GM12878 (cell line): Measurements from ENCODE around the gene IL18R1. TPM values are rescaled to one million over a fixed set of nuclear protein-coding genes. Genes with fewer than 3 reads are reported as not detected.

Experiments used
- ATAC-seq: fragments of 200-7000 bp; cut with Tn5 transposase; 3 replicates; pipeline ENCODE4 v1.9.1; 2020; ENCODE audit warnings: mild to moderate bottlenecking, moderate library complexity
- BruUV-seq: library from RNA; stranded (reverse); fragments of 400-500 nt; replicated peaks from 2 replicates; lab custom pipeline; 2021; lab: Mats Ljungman, UMichigan
- CTCF ChIA-PET: fragments of 300-600 bp; sonication (Branson Sonifier 250); formaldehyde crosslinking; extraction: SDS; loops from one replicate; lab custom pipeline; 2021; ENCODE audit warnings: inconsistent platforms; lab: Yijun Ruan, JAX
- POLR2A ChIA-PET: fragments of 350-600 bp; formaldehyde crosslinking; extraction: SDS; loops from one replicate; lab custom pipeline; 2021; ENCODE audit warnings: inconsistent platforms; lab: Charles Lee
- RAD21 ChIA-PET: fragments of 300-600 bp; sonication (Branson Sonifier 250); formaldehyde crosslinking; loops from one replicate; lab custom pipeline; 2023; ENCODE audit warnings: antibody characterized with exemption; ENCODE audit not compliant: unreplicated experiment; lab: Charles Lee
- SMC1A ChIA-PET: fragments of 300-600 bp; sonication (Branson Sonifier 250); formaldehyde crosslinking; loops from one replicate; lab custom pipeline; 2023; ENCODE audit not compliant: unreplicated experiment, uncharacterized antibody; lab: Charles Lee
- DNase-seq: peaks from one replicate; pipeline ENCODE4 v3.0.0-alpha.2; 2011; ENCODE audit warnings: low read depth, low spot score
- FAIRE-seq: peaks from 3 replicates; lab custom pipeline; 2011; peaks lifted over from hg19 to GRCh38; lab: Jason Lieb, UNC
- H2AFZ ChIP-seq: 2 replicates; pipeline ENCODE4 v1.6.0; 2011; ENCODE audit warnings: low read depth, low read length, control low read depth; ENCODE audit not compliant: control insufficient read depth
- H3K27ac ChIP-seq: 2 replicates; pipeline ENCODE4 v1.5.1; 2011; ENCODE audit warnings: control low read depth; ENCODE audit not compliant: control insufficient read depth, insufficient read depth
- H3K27me3 ChIP-seq, 2 experiments: replicated peaks in 1 of 2; 2 replicates each; pipeline versions ENCODE4 v1.6.0 to v1.6.1; 2011; ENCODE audit warnings: low read length in 1 of 2; ENCODE audit not compliant: control insufficient read depth in 2 of 2, insufficient read depth in 2 of 2
- H3K36me3 ChIP-seq, 2 experiments: 2 replicates each; pipeline ENCODE4 v1.5.1; 2011; ENCODE audit warnings: low read length in 1 of 2; ENCODE audit not compliant: control insufficient read depth in 2 of 2, insufficient read depth in 2 of 2
- H3K4me1 ChIP-seq: 2 replicates; pipeline ENCODE4 v1.6.1; 2011; ENCODE audit warnings: mild to moderate bottlenecking, low read length, moderate library complexity, mixed read lengths; ENCODE audit not compliant: control insufficient read depth, insufficient read depth
- H3K4me2 ChIP-seq: 2 replicates; pipeline ENCODE4 v1.6.0; 2011; ENCODE audit warnings: control low read depth; ENCODE audit not compliant: control insufficient read depth, insufficient read depth
- H3K4me3 ChIP-seq: fragments of 200-600 bp; sonication (generic); 2 replicates; pipeline ENCODE4 v1.5.1; 2016
- H3K79me2 ChIP-seq: 2 replicates; pipeline ENCODE4 v1.6.0; 2011; ENCODE audit warnings: low read length; ENCODE audit not compliant: control insufficient read depth, insufficient read depth
- H3K9ac ChIP-seq: 2 replicates; pipeline ENCODE4 v1.8.0; 2011; ENCODE audit warnings: low read length, control low read depth, mixed read lengths; ENCODE audit not compliant: control insufficient read depth, insufficient read depth
- H3K9me3 ChIP-seq: replicated peaks from 3 replicates; pipeline ENCODE4 v1.5.1; 2011; ENCODE audit warnings: mild to moderate bottlenecking, low read length; ENCODE audit not compliant: control insufficient read depth, insufficient read depth
- H4K20me1 ChIP-seq: 2 replicates; pipeline ENCODE4 v1.6.0; 2011; ENCODE audit not compliant: control insufficient read depth, insufficient read depth
- CREM ChIP-seq: IDR thresholded peaks from 2 replicates; pipeline ENCODE4 v1.6.1; 2014; ENCODE audit warnings: antibody characterized with exemption, low read depth
- GABPA ChIP-seq: IDR thresholded peaks from 2 replicates; pipeline ENCODE4 v1.6.1; 2014; ENCODE audit warnings: antibody characterized with exemption, low read depth, mild to moderate bottlenecking, inconsistent platforms
- IKZF1 ChIP-seq: fragments of 450-650 bp; conservative IDR thresholded peaks from 2 replicates; pipeline ENCODE4 v1.6.1; 2017; ENCODE audit warnings: antibody characterized with exemption, mild to moderate bottlenecking
- LARP7 ChIP-seq: fragments of 450-650 bp; IDR thresholded peaks from 2 replicates; pipeline ENCODE4 v1.6.1; 2017; ENCODE audit warnings: mild to moderate bottlenecking
- MEF2A ChIP-seq: IDR thresholded peaks from 2 replicates; pipeline ENCODE4 v1.6.1; 2011; ENCODE audit warnings: low read depth, mild to moderate bottlenecking, low read length, moderate library complexity; ENCODE audit not compliant: insufficient read depth
- MTA3 ChIP-seq: IDR thresholded peaks from 2 replicates; pipeline ENCODE4 v1.6.1; 2012; ENCODE audit warnings: low read length, inconsistent platforms, borderline replicate concordance
- POLR2A ChIP-seq: IDR thresholded peaks from 2 replicates; pipeline ENCODE4 v1.6.1; 2011; ENCODE audit warnings: low read depth, mild to moderate bottlenecking, low read length
- RAD21 ChIP-seq: IDR thresholded peaks from 2 replicates; pipeline ENCODE4 v1.6.1; 2011; ENCODE audit warnings: mild to moderate bottlenecking, low read depth, low read length, moderate library complexity; ENCODE audit not compliant: insufficient read depth
- RUNX3 ChIP-seq: IDR thresholded peaks from 2 replicates; pipeline ENCODE4 v1.6.1; 2012; ENCODE audit warnings: low read length, inconsistent platforms
- YY1 ChIP-seq: IDR thresholded peaks from 2 replicates; pipeline ENCODE4 v1.6.1; 2011; ENCODE audit warnings: low read depth, mild to moderate bottlenecking, low read length
- ZBED1 ChIP-seq: IDR thresholded peaks from 2 replicates; pipeline ENCODE4 v1.6.1; 2016; ENCODE audit warnings: borderline replicate concordance
- ZNF592 ChIP-seq: fragments of 450-650 bp; IDR thresholded peaks from 2 replicates; pipeline ENCODE4 v1.6.1; 2017; ENCODE audit warnings: mild to moderate bottlenecking, moderate library complexity
- WGBS: methylation state at CpG from one replicate; pipeline ENCODE4 v1.1.6; 2016; ENCODE audit warnings: low lambda C conversion rate; ENCODE audit not compliant: insufficient replicate concordance, insufficient coverage; ENCODE audit errors: missing lambda C conversion rate; 5-methylcytosine and 5-hydroxymethylcytosine counted together
- in situ Hi-C: fragments of 300-500 bp; cut with MboI; formaldehyde crosslinking; loops from 9 replicates; pipeline ENCODE4 v1.14.3; 2018; ENCODE audit warnings: mixed read lengths
- intact Hi-C: fragments of 100-400 bp; cut with micrococcal nuclease; formaldehyde crosslinking; loops from one replicate; pipeline ENCODE4 v1.14.2; 2022; ENCODE audit not compliant: unreplicated experiment
- polyA plus RNA-seq, 11 experiments: library from polyadenylated mRNA; depleted of rRNA in 4 of 11; unstranded in 6 of 11; stranded (reverse) in 5 of 11; fragments of >200 nt; fragmentation: Nextera tagmentation in 4 of 11; fragmentation: Illumina TruSeq in 1 of 11; extraction: Ambion mirVana in 4 of 11; extraction: Trizol in 1 of 11; gene quantifications; 1 replicate in 1 of 11; 2 replicates in 10 of 11; pipeline versions ENCODE4 v1.2.1 to v1.2.3, GENCODE V29; 2011 to 2016; ENCODE audit warnings: inconsistent platforms in 2 of 11, missing spikeins in 2 of 11, low read depth in 1 of 11
- total RNA-seq, 4 experiments: library from RNA; depleted of rRNA in 3 of 4; stranded (reverse); fragments of >200 nt in 3 of 4; fragmentation: Illumina TruSeq in 1 of 4; extraction: Trizol in 1 of 4; gene quantifications; 2 replicates each; pipeline versions ENCODE4 v1.2.1 to v1.2.3, GENCODE V29; 2013 to 2021
- TF ChIP-seq, protein P1 (sequence below): IDR thresholded peaks from 2 replicates; pipeline ENCODE4 v1.6.1; 2012; ENCODE audit warnings: low read length, inconsistent platforms
- TF ChIP-seq, protein P2 (sequence below): IDR thresholded peaks from 2 replicates; pipeline ENCODE4 v1.6.1; 2011; ENCODE audit warnings: borderline replicate concordance, low read depth, mild to moderate bottlenecking, moderate library complexity, low read length; ENCODE audit not compliant: insufficient read depth, poor library complexity, severe bottlenecking

IL18R1 gene
- total and polyA plus RNA-seq, 10 of the 15 experiments (the other 5 are each of a cell fraction or from before 2014, with no cell fraction given): 3.5 to 15.5 (median 11.1) TPM

DNA sequence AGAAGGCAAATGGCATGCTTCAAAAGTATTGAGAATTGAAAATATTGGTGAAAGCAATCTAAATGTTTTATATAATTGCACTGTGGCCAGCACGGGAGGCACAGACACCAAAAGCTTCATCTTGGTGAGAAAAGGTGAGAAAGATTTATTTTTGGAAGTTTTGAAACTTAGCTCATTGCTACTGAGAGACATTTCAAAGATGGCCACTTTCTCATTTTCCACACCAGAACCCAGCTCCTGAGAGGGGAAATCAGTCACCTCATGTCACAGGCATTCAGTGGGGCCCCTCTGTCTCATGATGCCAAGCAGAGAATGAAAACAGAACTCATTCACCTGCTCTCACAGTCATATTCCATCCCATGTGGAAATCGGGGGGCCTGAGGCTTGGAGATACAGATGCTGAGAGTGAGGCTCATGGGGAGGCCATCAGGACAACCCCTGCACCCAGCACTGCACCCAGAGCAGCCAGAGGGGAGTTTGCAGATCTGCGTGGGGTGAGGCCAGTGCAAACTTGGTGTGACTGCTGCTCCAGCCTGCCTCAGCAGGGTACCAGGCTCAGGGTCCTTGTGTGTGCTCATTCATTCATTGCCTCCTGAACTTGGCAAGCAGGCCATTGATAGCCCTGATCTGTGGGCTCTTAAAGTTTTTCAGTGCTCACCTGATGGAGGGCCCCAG is 31.4 kb downstream of the IL18R1 start:
- H3K4me3 ChIP-seq: no peak overlapping the region
- RAD21 ChIA-PET: interaction anchor here (1.7 to 2.6 kb wide), 2 partner anchors 29 to 49 kb away, joined by 3 to 8 read pairs; no protein-coding TSS in a partner anchor
- SMC1A ChIA-PET: interaction anchor here (0.8 to 1.9 kb wide), 6 partner anchors 11 to 49 kb away, joined by 3 to 6 read pairs (median 4); no protein-coding TSS in a partner anchor
- FAIRE-seq (no peak), ATAC-seq (peak; percentile 65), DNase-seq (peak; percentile 30)
- in situ Hi-C loops: no loop called here
- H2AFZ ChIP-seq: no peak overlapping the region
- no peak overlapping the region for H3K9ac ChIP-seq
- BruUV-seq: no TSS peak
- peaks cover 2 to 10% of the 10 kb centered on the region in 2 experiments; a peak in 3 of 4 replicates for H3K36me3 ChIP-seq
- WGBS: 19% methylated on average over 3 of the region's 3 CpGs
- no peaks in the 10 kb centered on the region for H3K79me2 ChIP-seq
- no peak for TF ChIP-seq ZNF592
- TF ChIP-seq LARP7: 0 out of 2 replicates have a peak, but pooled peaks have one; percentile 22
- peak; percentile 36; the same call in 1 of the 2 replicates for TF ChIP-seq ZBED1
- peak; percentile 86 for TF ChIP-seq YY1
- TF ChIP-seq RAD21: peak; percentile 20; the same call in 1 of the 2 replicates
- TF ChIP-seq RUNX3: peak; percentile 59
- TF ChIP-seq, protein P1, sequence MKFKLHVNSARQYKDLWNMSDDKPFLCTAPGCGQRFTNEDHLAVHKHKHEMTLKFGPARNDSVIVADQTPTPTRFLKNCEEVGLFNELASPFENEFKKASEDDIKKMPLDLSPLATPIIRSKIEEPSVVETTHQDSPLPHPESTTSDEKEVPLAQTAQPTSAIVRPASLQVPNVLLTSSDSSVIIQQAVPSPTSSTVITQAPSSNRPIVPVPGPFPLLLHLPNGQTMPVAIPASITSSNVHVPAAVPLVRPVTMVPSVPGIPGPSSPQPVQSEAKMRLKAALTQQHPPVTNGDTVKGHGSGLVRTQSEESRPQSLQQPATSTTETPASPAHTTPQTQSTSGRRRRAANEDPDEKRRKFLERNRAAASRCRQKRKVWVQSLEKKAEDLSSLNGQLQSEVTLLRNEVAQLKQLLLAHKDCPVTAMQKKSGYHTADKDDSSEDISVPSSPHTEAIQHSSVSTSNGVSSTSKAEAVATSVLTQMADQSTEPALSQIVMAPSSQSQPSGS: peak; percentile 68; the same call in 1 of the 2 replicates
- 0 out of 2 replicates have a peak, but pooled peaks have one; percentile 16 for TF ChIP-seq POLR2A
- TF ChIP-seq CREM: 0 out of 2 replicates have a peak, but pooled peaks have one; percentile 8
- TF ChIP-seq MTA3: no peak
- TF ChIP-seq GABPA: no peak
- TF ChIP-seq MEF2A: peak; percentile 87
- TF ChIP-seq, protein P2, sequence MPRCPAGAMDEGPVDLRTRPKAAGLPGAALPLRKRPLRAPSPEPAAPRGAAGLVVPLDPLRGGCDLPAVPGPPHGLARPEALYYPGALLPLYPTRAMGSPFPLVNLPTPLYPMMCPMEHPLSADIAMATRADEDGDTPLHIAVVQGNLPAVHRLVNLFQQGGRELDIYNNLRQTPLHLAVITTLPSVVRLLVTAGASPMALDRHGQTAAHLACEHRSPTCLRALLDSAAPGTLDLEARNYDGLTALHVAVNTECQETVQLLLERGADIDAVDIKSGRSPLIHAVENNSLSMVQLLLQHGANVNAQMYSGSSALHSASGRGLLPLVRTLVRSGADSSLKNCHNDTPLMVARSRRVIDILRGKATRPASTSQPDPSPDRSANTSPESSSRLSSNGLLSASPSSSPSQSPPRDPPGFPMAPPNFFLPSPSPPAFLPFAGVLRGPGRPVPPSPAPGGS: peak; percentile 81
- 0 out of 2 replicates have a peak, but pooled peaks have one; percentile 15 for TF ChIP-seq IKZF1
- peaks cover 29% of the 10 kb centered on the region for H3K4me1 ChIP-seq
- POLR2A ChIA-PET: no interaction called here
- H3K4me2 ChIP-seq: no peak overlapping the region
- no peaks in the 10 kb centered on the region for H4K20me1 ChIP-seq
- peaks cover 16% of the 10 kb centered on the region for H3K9me3 ChIP-seq
- no peaks in the 10 kb centered on the region for H3K27me3 ChIP-seq
- CTCF ChIA-PET: interaction anchor here (0.8 kb wide), 1 partner anchor 27 kb away, joined by 3 read pairs; no protein-coding TSS in a partner anchor
- intact Hi-C loops: no loop called here
- peak overlapping the region; percentile 56 for H3K27ac ChIP-seq
